Ectodermal cell (in vitro differentiated cells): ENCODE data around the gene PIN1. TPM values are rescaled to one million over a fixed set of nuclear protein-coding genes. Genes with fewer than 3 reads are reported as not detected.
"Not testable (repeated sequence)": the region's sequence is repeated elsewhere in the genome, so short reads cannot be mapped to it uniquely, and the experiment has no call there.

ENCODE experiments used
- H3K27ac ChIP-seq: 2 replicates; pipeline ENCODE4 v1.7.0; 2013; ENCODE audit warnings: mild to moderate bottlenecking, low read depth, low read length; ENCODE audit not compliant: insufficient read depth, poor library complexity, severe bottlenecking
- H3K27me3 ChIP-seq: 2 replicates; pipeline ENCODE4 v1.7.0; 2013; ENCODE audit warnings: mild to moderate bottlenecking, low read length; ENCODE audit not compliant: insufficient read depth, control insufficient read depth, poor library complexity, severe bottlenecking
- H3K36me3 ChIP-seq: one replicate; pipeline ENCODE4 v1.7.0; 2013; ENCODE audit warnings: low read length; ENCODE audit not compliant: control insufficient read depth, insufficient read depth
- H3K4me1 ChIP-seq: one replicate; pipeline ENCODE4 v1.7.0; 2013; ENCODE audit warnings: low read length; ENCODE audit not compliant: control insufficient read depth, insufficient read depth
- H3K4me3 ChIP-seq: 2 replicates; pipeline ENCODE4 v1.7.0; 2013; ENCODE audit warnings: low read depth, low read length, control low read depth; ENCODE audit not compliant: insufficient read depth
- H3K9me3 ChIP-seq: 2 replicates; pipeline ENCODE4 v1.7.0; 2013; ENCODE audit warnings: mild to moderate bottlenecking, low read length, moderate library complexity; ENCODE audit not compliant: control insufficient read depth
- WGBS, 2 experiments: methylation state at CpG; one replicate each; pipeline ENCODE4 v1.1.7; 2013; ENCODE audit warnings: missing lambda C conversion rate in 2 of 2; 5-methylcytosine and 5-hydroxymethylcytosine counted together
- polyA plus RNA-seq, 4 experiments: library from polyadenylated mRNA; stranded (reverse); fragments of 50-300 nt; gene quantifications; one replicate each; pipeline ENCODE4 v1.2.3, GENCODE V29; 2013

The PIN1 gene
- 101 TPM for polyA plus RNA-seq (2013, experiment 1 of 4)
- 95.8 TPM for polyA plus RNA-seq (2013, experiment 2 of 4)
- 74.5 TPM for polyA plus RNA-seq (2013, experiment 3 of 4)
- 77.1 TPM for polyA plus RNA-seq (2013, experiment 4 of 4)

DNA sequence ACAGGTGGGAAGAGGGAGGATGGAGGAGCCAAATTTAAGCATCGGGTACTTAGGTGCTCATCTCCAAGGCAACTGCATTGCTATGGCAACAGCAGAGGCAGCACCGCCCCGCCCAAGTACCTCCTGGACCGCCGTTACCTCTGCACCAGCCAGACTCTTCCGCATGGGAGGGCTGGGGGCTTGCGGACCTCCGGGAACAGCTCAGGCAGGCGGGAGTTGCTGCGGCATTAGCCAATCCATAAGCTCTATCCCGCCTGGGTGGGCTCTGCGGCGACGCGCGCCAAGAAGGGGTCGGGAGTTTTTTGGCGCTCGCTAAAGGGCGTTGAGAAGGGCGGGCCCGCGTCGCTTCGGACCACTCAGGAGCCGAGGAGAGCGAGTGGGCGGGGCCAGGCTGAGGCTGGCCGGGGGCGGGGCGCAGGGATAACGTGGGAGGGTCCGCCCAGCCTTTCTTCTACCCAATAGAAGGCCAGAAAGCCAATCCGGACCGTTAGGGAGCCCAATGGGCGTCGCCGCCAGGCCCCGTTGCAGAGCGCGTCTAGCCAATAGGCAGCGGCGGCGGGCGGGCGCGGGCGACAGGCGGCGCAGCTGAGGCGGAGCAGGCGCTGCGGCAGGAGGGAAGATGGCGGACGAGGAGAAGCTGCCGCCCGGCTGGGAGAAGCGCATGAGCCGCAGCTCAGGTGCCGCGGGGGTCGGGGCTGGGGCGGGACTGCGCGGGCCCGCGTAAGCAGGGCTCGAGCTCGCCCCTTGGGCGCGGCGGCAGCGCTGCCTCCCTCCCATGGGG lies at the start of gene PIN1:
TSS of gene PIN1 (plus strand) at position 593 of the 781 bp plus-strand sequence. CDS start at position 620, 27 bp downstream.
- H3K36me3 ChIP-seq = peaks cover 10% of the 10 kb centered on the region
- H3K27me3 ChIP-seq = no peaks in the 10 kb centered on the region
- 0 to 1% methylated on average over 73 of the region's 73 CpGs for WGBS, 2 experiments
- peaks cover 8% of the 10 kb centered on the region for H3K4me1 ChIP-seq
- no peaks in the 10 kb centered on the region for H3K9me3 ChIP-seq
- H3K4me3 ChIP-seq = peak within 1 kb of the TSS; percentile 94
- peak within 1 kb of the TSS; percentile 23 for H3K27ac ChIP-seq

DNA sequence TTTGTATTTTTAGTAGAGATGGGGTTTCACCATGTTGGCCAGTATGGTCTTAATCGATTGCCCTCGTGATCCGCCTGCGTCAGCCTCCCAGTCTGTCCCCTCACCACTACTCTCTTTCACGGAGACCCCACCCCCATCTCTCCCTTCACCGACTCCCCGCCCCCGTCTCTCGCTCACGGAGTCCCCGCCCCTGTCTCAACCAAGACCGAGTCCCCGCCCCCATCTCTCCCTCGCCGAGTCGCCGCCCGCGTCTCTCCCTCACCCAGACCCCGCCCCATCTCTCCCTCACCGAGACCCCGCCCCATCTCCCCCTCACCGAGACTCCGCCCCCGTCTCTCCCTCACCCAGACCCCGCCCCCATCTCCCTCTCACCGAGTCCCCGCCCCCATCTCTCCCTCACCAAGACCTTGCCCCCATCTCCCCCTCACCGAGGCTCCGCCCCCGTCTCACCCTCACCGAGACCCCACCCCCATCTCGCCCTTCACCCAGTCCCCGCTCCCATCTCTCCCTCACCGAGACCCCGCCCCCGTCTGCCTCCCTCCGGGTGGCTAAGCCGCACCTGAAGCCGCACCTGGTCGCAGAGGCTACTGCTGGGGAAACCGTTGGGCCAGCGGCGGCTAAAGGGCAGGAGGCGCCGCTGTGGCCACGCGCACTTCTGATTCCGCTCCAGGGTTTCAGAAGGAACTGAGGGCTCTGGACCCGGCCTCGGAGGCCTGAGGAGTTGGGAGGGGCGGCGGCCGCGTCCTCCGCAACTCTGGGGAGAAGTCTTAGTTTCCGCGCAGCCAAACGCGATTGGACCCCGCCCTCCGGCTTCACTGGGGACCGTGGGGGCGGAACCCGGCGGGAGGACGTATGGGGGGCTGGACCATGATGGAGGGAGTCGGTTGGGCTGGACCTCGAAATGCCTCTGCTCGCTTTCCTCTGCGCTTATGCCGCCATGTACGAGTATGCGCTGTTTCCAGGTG lies 49.5 kb upstream of the PIN1 start:
- WGBS, 2 experiments = 1% methylated on average over 55 to 70 of the region's 74 CpGs
- Histone ChIP-seq H3K27ac (peak overlapping the region; percentile 87), H3K27me3 (no peaks in the 10 kb centered on the region)

DNA sequence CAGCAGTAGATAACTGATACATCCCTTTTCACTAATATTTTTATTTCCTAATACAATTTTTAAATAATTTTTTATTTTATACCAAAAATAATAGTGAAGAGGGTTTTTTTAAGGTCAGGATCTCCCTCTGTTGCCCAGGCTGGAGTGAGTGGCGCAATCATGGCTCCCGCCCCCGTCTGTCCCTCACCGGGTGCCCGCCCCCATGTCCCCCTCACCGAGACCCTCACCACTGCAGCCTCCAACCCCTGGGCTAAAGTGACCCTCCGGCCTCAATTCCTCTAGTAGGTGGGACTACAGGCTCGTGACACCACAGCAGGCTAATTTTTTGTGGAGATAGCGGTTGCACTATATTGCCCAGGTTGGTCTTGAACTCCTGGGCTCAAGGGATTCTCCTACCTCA lies 48.8 kb upstream of the PIN1 start:
- no peaks in the 10 kb centered on the region for H3K9me3 ChIP-seq
- no peaks in the 10 kb centered on the region for H3K36me3 ChIP-seq
- peaks cover 7% of the 10 kb centered on the region for H3K4me1 ChIP-seq
- peak overlapping the region; percentile 77 for H3K4me3 ChIP-seq
- H3K27me3 ChIP-seq = no peaks in the 10 kb centered on the region
- 63% methylated on average over 9 of the region's 9 CpGs for WGBS, 2 experiments
- H3K27ac ChIP-seq = no peak overlapping the region

More for the DNA sequence above, 49.5 kb upstream of the PIN1 start:
- Histone ChIP-seq H3K4me3 (peak overlapping the region; percentile 77), H3K9me3 (no peaks in the 10 kb centered on the region), H3K36me3 (no peaks in the 10 kb centered on the region), H3K4me1 (peaks cover 7% of the 10 kb centered on the region)

DNA sequence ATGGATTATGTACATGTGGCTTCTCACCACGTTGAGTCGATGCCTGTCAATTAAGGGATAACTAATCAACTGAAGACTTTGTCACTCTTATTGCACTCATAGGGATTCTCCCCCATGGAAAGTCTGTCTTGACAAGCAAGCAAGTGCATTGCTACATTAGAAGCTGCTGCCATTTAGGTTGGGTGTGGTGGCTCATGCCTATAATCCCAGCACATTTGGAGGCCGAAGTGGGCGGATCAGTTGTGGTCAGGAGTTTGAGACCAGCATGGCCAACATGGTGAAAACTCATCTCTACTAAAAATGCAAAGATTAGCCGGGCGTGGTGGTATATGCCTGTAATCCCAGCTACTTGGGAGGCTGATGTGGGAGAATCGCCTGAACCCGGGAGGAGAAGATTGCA lies 48.3 kb upstream of the PIN1 start:
- H3K27me3 ChIP-seq = no peaks in the 10 kb centered on the region

DNA sequence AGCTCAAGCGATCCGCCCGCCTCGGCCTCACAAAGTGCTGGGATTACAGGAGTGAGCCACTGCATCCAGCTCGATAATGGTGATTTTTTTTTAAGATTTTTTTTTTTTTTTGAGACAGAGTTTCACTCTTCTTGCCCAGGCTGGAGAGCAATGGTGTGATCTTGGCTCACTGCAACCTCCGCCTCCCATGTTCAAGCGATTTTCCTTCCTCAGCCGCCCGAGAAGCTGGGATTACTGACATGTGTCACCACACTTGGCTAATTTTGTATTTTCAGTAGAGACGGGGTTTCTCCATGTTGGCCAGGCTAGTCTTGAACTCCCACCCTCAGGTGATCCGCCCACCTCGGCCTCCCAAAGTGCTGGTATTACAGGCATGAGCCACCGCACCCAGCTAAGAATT lies 46.5 kb upstream of the PIN1 start:
- H3K4me3 ChIP-seq, H3K27me3 ChIP-seq, H3K27ac ChIP-seq, H3K4me1 ChIP-seq, H3K36me3 ChIP-seq, H3K9me3 ChIP-seq: not testable (repeated sequence)
- 93 to 94% methylated on average over 13 of the region's 13 CpGs for whole genome bisulfite sequencing, 2 experiments

More for the DNA sequence above, 48.3 kb upstream of the PIN1 start:
- no peak overlapping the region for H3K27ac ChIP-seq
- peaks cover 7% of the 10 kb centered on the region for H3K4me1 ChIP-seq
- 95% methylated on average over 8 of the region's 8 CpGs for WGBS, 2 experiments
- no peaks in the 10 kb centered on the region for H3K36me3 ChIP-seq
- H3K9me3 ChIP-seq = no peaks in the 10 kb centered on the region
- no peak overlapping the region for H3K4me3 ChIP-seq

DNA sequence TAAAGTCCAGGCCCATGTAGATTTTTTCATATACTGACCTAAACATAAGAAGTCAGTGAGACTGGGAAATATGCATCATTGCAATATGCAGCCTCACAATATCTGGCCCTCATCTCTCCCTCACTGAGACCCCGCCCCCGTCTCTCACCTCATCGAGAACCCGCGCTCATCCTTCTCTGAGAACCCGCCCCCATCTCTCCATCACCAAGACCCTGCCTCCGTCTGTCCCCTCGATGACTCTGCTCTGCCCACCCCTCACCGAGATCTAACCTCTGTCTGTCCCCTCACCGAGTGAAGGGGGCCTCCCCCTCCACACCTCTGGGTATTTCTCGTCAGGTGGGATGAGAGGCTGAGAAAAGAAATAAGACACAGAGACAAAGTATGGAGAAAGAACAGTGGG lies 46.1 kb upstream of the PIN1 start:
- H3K9me3 ChIP-seq = no peaks in the 10 kb centered on the region
- no peak overlapping the region for H3K4me3 ChIP-seq
- H3K27ac ChIP-seq = no peak overlapping the region
- no peaks in the 10 kb centered on the region for H3K36me3 ChIP-seq
- H3K4me1 ChIP-seq = peaks cover 4% of the 10 kb centered on the region
- peaks cover 6% of the 10 kb centered on the region for H3K27me3 ChIP-seq
- whole genome bisulfite sequencing, 2 experiments = 84 to 88% methylated on average over 11 of the region's 11 CpGs

DNA sequence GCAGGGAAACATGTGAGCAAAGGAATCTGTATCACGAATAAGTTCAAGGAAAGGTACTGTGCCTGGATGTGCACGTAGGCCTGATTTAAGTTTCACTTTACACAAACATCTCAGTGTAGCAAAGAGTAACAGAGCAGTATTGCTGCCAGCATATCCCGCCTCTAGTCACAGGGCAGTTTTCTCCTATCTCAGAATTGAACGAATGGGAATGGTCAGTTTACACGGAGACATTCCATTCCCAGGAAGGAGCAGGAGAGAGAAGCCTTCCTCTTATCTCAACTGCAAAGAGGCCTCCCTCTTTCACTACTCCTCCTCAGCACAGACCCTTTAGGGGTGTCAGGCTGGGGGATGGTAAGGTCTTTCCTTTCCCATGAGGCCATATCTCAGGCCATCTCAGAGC lies 45.5 kb upstream of the PIN1 start:
- not testable (repeated sequence) for H3K4me1 ChIP-seq, H3K4me3 ChIP-seq, H3K27me3 ChIP-seq, H3K27ac ChIP-seq, H3K9me3 ChIP-seq, H3K36me3 ChIP-seq
- WGBS, 2 experiments = 73% methylated on average over 5 of the region's 5 CpGs

DNA sequence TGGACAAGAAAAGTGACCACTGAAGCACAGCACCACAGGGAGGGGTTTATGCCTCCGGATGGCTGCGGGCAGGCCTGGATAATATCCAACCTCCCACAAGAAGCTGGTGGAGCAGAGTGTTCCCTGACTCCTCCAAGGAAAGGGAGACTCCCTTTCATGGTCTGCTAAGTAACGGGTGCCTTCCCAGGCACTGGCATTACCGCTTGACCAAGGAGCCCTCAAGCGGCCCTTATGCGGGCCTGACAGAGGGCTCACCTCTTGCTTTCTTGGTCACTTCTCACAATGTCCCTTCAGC lies 44.1 kb upstream of the PIN1 start:
- H3K27ac ChIP-seq, H3K36me3 ChIP-seq, H3K4me3 ChIP-seq, H3K9me3 ChIP-seq, H3K4me1 ChIP-seq, H3K27me3 ChIP-seq: not testable (repeated sequence)
- 89 to 95% methylated on average over 6 of the region's 6 CpGs for WGBS, 2 experiments

DNA sequence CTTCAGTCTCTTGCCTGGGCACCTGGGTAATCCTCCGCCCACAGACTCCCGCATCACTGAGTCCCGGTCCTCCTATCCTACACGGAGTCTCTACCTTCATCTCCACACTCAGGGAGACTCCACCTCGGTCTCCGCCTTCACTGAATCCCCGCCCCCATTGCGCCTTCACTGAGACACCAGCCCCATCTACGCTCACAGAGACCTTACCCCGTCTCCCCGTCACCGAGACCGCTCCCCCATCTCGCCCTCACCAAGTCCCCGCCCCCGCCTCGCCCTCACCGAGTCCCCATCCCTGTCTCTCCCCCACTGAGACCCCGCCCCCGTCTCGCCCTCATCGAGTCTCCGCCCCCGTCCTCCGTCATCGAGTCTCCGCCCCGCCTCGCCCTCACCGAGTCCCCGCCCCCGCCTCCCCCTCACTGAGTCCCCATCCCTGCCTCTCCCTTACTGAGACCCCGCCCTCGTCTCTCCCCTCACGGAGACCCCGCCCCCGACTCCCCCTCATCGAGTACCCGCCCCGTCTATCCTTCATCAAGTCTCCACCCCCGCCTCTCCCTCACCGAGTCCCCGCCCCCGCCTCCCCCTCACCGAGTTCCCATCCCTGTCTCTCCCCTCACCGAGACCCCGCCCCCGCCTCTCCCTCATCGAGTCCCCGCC lies 43.4 kb upstream of the PIN1 start:
- Histone ChIP-seq H3K4me3 (peak overlapping the region; percentile 67), H3K4me1 (no peaks in the 10 kb centered on the region), H3K36me3 (no peaks in the 10 kb centered on the region), H3K9me3 (no peaks in the 10 kb centered on the region), H3K27me3 (peaks cover 6% of the 10 kb centered on the region), H3K27ac (peak overlapping the region; percentile 21)
- WGBS, 2 experiments = 1 to 2% methylated on average over 26 to 47 of the region's 50 CpGs
